Hematopoietic multipotent progenitor cell (in vitro differentiated cells): ENCODE measurements around the gene TSGA10IP. TPM values are rescaled to one million over a fixed set of nuclear protein-coding genes. Genes with fewer than 3 reads are reported as not detected.
A peak's percentile ranks its signal among the peaks of the same experiment; 100 is the strongest.
"Not testable (repeated sequence)": the region's sequence is repeated elsewhere in the genome, so short reads cannot be mapped to it uniquely, and the experiment has no call there.

Experiments used
- DNase-seq, 3 donors: peaks; one replicate each; pipeline ENCODE4 v3.0.0-alpha.2; 2011 to 2015; ENCODE audit warnings: low read depth in 2 of 3, low spot score in 2 of 3
- total RNA-seq: library from RNA; depleted of rRNA; stranded (reverse); fragments of >200 nt; gene quantifications from one replicate; pipeline ENCODE4 v1.2.3, GENCODE V29; 2012

TSGA10IP gene
- total RNA-seq, 1 donor: not detected

GRCh38 chr11:65945941-65946558, 770 bp downstream of the TSGA10IP start:
- no peak for DNase-seq

GRCh38 chr11:65946655-65947054, 1.4 kb downstream of the TSGA10IP start:
- no peak for DNase-seq

- no peak for DNase-seq
These were observed 1.9 kb downstream of the TSGA10IP start for GRCh38 chr11:65947133-65947532.

- no peak for DNase-seq
These were observed 2.4 kb downstream of the TSGA10IP start for GRCh38 chr11:65947603-65948125.

- not testable (repeated sequence) for DNase-seq
These were observed 5.4 kb downstream of the TSGA10IP start for GRCh38 chr11:65950711-65951110.

GRCh38 chr11:65951641-65952040, 6.4 kb downstream of the TSGA10IP start:
- not testable (repeated sequence) for DNase-seq

- no peak for DNase-seq
These were observed 6.8 kb downstream of the TSGA10IP start for GRCh38 chr11:65952052-65952521.

GRCh38 chr11:65953471-65953870, 8.2 kb downstream of the TSGA10IP start:
- DNase-seq: no peak

GRCh38 chr11:65954771-65955170, 9.5 kb downstream of the TSGA10IP start:
- no peak for DNase-seq

- DNase-seq: no peak
These were observed 13.0 kb downstream of the TSGA10IP start for GRCh38 chr11:65958291-65958690.

- no peak for DNase-seq
These were observed 13.6 kb downstream of the TSGA10IP start for GRCh38 chr11:65958774-65959420.

GRCh38 chr11:65960824-65961266, 15.6 kb downstream of the TSGA10IP start:
- no peak for DNase-seq

- peak; percentile 88 to 99 (median 99) for DNase-seq
These were observed 16.2 kb downstream of the TSGA10IP start, which contains the start of gene SART1 for GRCh38 chr11:65961267-65962140. SART1 (plus strand) TSS chr11:65961734; CDS start chr11:65961781, 47 bp downstream.

GRCh38 chr11:65962141-65962564, 16.9 kb downstream of the TSGA10IP start:
- DNase-seq: no peak

- DNase-seq: no peak
These were observed 19.6 kb downstream of the TSGA10IP start for GRCh38 chr11:65964906-65965305.

GRCh38 chr11:65965986-65966762, 20.9 kb downstream of the TSGA10IP start:
- no peak for DNase-seq

GRCh38 chr11:65967329-65967934, 22.2 kb downstream of the TSGA10IP start:
- DNase-seq: no peak

- DNase-seq: no peak
These were observed 23.6 kb downstream of the TSGA10IP start for GRCh38 chr11:65968600-65969482.

- DNase-seq: no peak
These were observed 26.8 kb downstream of the TSGA10IP start for GRCh38 chr11:65972116-65972515.
